ENCODE data around the gene CDH5. TPM values are rescaled to one million over a fixed set of nuclear protein-coding genes. Genes with fewer than 3 reads are reported as not detected.

The CDH5 gene
- total and polyA plus RNA-seq, 5 donors from 2014 or later, result not detected

DNA sequence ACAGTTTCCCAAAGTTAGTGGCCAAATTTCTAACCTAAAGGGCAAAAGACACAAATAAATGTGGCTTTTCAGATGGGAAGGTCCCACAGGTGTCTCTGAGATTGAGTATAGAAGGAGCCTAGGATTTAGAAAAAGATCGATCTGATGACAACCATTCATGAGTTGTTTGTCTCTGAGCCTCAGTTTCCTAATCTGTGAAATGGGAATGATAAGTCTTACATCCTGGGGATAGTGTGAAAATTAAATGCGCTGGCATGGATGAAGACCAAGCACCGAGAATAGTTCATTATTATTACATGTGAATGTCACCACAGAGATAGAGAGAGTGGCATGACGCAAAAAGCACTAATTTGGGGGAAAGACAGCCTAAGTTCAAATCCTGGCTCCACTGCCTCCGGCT, 7.2 kb downstream of the CDH5 start:
- no peaks in the 10 kb centered on the region for H3K36me3 Mint-ChIP-seq
- Histone ChIP-seq H3K27ac (ENCODE audit: insufficient read depth, low read length, poor library complexity, severe bottlenecking) (no peak overlapping the region), H3K4me1 (ENCODE audit: control insufficient read depth, insufficient read depth, low read length, poor library complexity, severe bottlenecking) (no peaks in the 10 kb centered on the region), H3K9me3 (ENCODE audit: control insufficient read depth in 2 of 2, low read length in 2 of 2) (no peaks in the 10 kb centered on the region), H3K4me3 (ENCODE audit: low read depth, low read length) (no peak overlapping the region), H3K36me3 (ENCODE audit: control insufficient read depth, insufficient read depth, low read length) (no peaks in the 10 kb centered on the region), H3K27me3 (ENCODE audit: control insufficient read depth, insufficient read depth, low read length) (no peaks in the 10 kb centered on the region)
- DNase-seq (no peak), ATAC-seq (ENCODE audit: low read depth in 2 of 2) (no peak)
- H3K27me3 Mint-ChIP-seq, result no peaks in the 10 kb centered on the region
- H3K27ac Mint-ChIP-seq, result no peak overlapping the region
- peaks cover 0 to 5% (median under 1%) of the 10 kb centered on the region in 4 donors for H3K4me1 Mint-ChIP-seq
- H3K9me3 Mint-ChIP-seq, result no peaks in the 10 kb centered on the region
- no peak overlapping the region for H3K4me3 Mint-ChIP-seq

- H3K4me3 Mint-ChIP-seq, result no peak overlapping the region
- ATAC-seq (ENCODE audit: low read depth in 2 of 2) (no peak), DNase-seq (no peak)
- Histone ChIP-seq H3K4me1 (ENCODE audit: control insufficient read depth, insufficient read depth, low read length, poor library complexity, severe bottlenecking) (no peaks in the 10 kb centered on the region), H3K36me3 (ENCODE audit: control insufficient read depth, insufficient read depth, low read length) (no peaks in the 10 kb centered on the region), H3K27ac (ENCODE audit: insufficient read depth, low read length, poor library complexity, severe bottlenecking) (no peak overlapping the region), H3K9me3 (ENCODE audit: control insufficient read depth in 2 of 2, low read length in 2 of 2) (no peaks in the 10 kb centered on the region), H3K4me3 (ENCODE audit: low read depth, low read length) (no peak overlapping the region), H3K27me3 (ENCODE audit: control insufficient read depth, insufficient read depth, low read length) (no peaks in the 10 kb centered on the region)
- H3K27ac Mint-ChIP-seq, result no peak overlapping the region
- no peaks in the 10 kb centered on the region for H3K27me3 Mint-ChIP-seq
- no peaks in the 10 kb centered on the region for H3K36me3 Mint-ChIP-seq
- H3K4me1 Mint-ChIP-seq, result no peaks in the 10 kb centered on the region
- no peaks in the 10 kb centered on the region for H3K9me3 Mint-ChIP-seq
Observed at GRCh38 chr16:66374176-66374575, 7.7 kb downstream of the CDH5 start.

GRCh38 chr16:66375451-66375850, 9.0 kb downstream of the CDH5 start:
- no peak overlapping the region for H3K4me3 Mint-ChIP-seq
- H3K9me3 ChIP-seq (ENCODE audit: control insufficient read depth in 2 of 2, low read length in 2 of 2), result no peaks in the 10 kb centered on the region
- no peaks in the 10 kb centered on the region for H3K27me3 ChIP-seq (ENCODE audit: control insufficient read depth, insufficient read depth, low read length)
- H3K4me3 ChIP-seq (ENCODE audit: low read depth, low read length), result no peak overlapping the region
- H3K27ac Mint-ChIP-seq, result no peak overlapping the region
- no peaks in the 10 kb centered on the region for H3K4me1 ChIP-seq (ENCODE audit: control insufficient read depth, insufficient read depth, low read length, poor library complexity, severe bottlenecking)
- no peak for ATAC-seq (ENCODE audit: low read depth in 2 of 2)
- H3K27me3 Mint-ChIP-seq, result no peaks in the 10 kb centered on the region
- no peak overlapping the region for H3K27ac ChIP-seq (ENCODE audit: insufficient read depth, low read length, poor library complexity, severe bottlenecking)
- no peak for DNase-seq
- no peaks in the 10 kb centered on the region for H3K36me3 Mint-ChIP-seq
- H3K4me1 Mint-ChIP-seq, result no peaks in the 10 kb centered on the region
- no peaks in the 10 kb centered on the region for H3K36me3 ChIP-seq (ENCODE audit: control insufficient read depth, insufficient read depth, low read length)
- peaks cover 0 to 3% (median 2%) of the 10 kb centered on the region in 7 donors for H3K9me3 Mint-ChIP-seq

DNA sequence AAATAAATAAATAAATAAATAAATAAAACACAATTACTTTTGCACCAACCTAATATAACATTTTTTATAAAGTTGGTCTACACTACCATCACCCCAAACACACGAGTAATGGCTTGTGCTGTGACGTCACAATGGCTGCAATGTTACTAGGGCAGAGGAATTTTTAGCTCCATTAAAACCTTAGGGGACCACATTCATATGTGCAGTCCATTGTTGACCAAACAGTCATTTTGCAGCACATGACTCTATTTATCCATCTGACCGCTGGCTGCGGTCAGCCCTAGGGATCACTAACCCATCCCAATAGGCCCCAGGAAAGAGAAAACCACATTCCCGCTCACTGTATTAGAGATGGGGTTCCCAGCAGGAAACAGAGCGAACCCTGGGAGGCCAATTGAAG, 9.6 kb downstream of the CDH5 start:
- Histone ChIP-seq H3K4me1 (ENCODE audit: control insufficient read depth, insufficient read depth, low read length, poor library complexity, severe bottlenecking) (no peaks in the 10 kb centered on the region), H3K4me3 (ENCODE audit: low read depth, low read length) (no peak overlapping the region), H3K36me3 (ENCODE audit: control insufficient read depth, insufficient read depth, low read length) (no peaks in the 10 kb centered on the region), H3K9me3 (ENCODE audit: control insufficient read depth in 2 of 2, low read length in 2 of 2) (no peaks in the 10 kb centered on the region), H3K27me3 (ENCODE audit: control insufficient read depth, insufficient read depth, low read length) (no peaks in the 10 kb centered on the region), H3K27ac (ENCODE audit: insufficient read depth, low read length, poor library complexity, severe bottlenecking) (no peak overlapping the region)
- H3K4me1 Mint-ChIP-seq, result no peaks in the 10 kb centered on the region
- H3K9me3 Mint-ChIP-seq, result peaks cover 0 to 4% (median 2%) of the 10 kb centered on the region in 7 donors
- H3K27ac Mint-ChIP-seq, result no peak overlapping the region
- no peak for ATAC-seq (ENCODE audit: low read depth in 2 of 2)
- no peak for DNase-seq
- no peak overlapping the region for H3K4me3 Mint-ChIP-seq
- H3K27me3 Mint-ChIP-seq, result no peaks in the 10 kb centered on the region
- no peaks in the 10 kb centered on the region for H3K36me3 Mint-ChIP-seq

DNA sequence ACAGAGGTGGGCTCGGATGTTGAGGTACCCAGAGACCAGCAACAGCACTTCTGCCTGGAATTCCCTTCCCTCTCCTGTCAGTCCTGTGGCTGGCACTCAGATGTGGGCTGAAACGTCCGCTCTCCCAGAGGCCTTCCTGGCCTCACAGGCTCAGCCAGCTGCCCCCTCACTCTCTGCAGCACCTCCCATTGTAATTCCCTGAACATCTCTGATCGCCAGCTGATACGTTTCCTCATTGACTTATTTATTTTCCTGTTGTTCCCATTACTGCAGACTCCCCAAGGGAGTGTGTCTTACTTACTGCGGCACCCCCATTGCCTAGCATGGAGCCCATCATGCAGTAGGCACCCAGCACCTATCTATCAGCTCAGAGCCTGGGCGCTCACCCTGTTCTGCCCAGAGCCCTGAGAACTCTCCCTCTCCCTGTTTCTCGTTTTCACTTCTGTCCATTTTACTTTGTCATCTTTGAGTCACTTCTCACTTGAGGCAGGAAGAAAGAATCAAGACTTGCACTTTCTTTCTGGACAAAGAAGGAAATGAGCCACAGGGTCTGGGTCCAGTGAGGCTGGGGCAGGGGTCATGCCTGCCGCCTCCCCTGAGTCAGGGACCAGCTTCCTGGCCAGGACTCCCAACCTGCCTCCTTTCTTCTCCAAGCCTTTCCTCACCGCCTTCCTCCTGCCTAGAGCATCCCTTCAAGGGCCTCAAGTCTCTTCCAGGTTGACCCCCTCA, 10.2 kb downstream of the CDH5 start:
- H3K27me3 ChIP-seq (ENCODE audit: control insufficient read depth, insufficient read depth, low read length), result no peaks in the 10 kb centered on the region
- H3K27ac Mint-ChIP-seq, result no peak overlapping the region
- peaks cover 0 to 4% (median 2%) of the 10 kb centered on the region in 7 donors for H3K9me3 Mint-ChIP-seq
- H3K27me3 Mint-ChIP-seq, result no peaks in the 10 kb centered on the region
- no peak overlapping the region for H3K4me3 ChIP-seq (ENCODE audit: low read depth, low read length)
- no peaks in the 10 kb centered on the region for H3K9me3 ChIP-seq (ENCODE audit: control insufficient read depth in 2 of 2, low read length in 2 of 2)
- DNase-seq (no peak), ATAC-seq (ENCODE audit: low read depth in 2 of 2) (no peak)
- H3K36me3 ChIP-seq (ENCODE audit: control insufficient read depth, insufficient read depth, low read length), result no peaks in the 10 kb centered on the region
- no peaks in the 10 kb centered on the region for H3K36me3 Mint-ChIP-seq
- no peaks in the 10 kb centered on the region for H3K4me1 Mint-ChIP-seq
- H3K27ac ChIP-seq (ENCODE audit: insufficient read depth, low read length, poor library complexity, severe bottlenecking), result no peak overlapping the region
- H3K4me3 Mint-ChIP-seq, result no peak overlapping the region
- H3K4me1 ChIP-seq (ENCODE audit: control insufficient read depth, insufficient read depth, low read length, poor library complexity, severe bottlenecking), result no peaks in the 10 kb centered on the region

DNA sequence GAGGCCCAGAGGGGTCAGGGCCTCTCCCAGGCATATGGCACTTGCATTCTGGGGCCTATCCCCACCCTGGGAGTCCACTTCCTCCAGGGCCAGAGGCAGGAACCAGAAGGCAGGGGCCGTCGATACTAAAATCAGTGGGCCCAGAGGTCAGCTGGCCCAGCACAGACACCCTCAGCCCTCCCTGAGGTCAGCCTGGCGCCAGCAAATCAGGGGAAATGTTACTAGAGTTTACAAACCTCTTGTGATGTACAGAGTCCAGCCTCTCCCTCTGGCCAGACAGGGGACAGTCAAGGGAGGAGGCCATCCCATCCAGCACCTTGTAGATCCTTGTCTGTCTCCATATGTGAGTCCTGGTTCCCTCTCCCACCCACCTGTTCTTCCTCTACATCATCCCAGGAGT, 10.8 kb downstream of the CDH5 start:
- Histone ChIP-seq H3K36me3 (ENCODE audit: control insufficient read depth, insufficient read depth, low read length) (no peaks in the 10 kb centered on the region), H3K9me3 (ENCODE audit: control insufficient read depth in 2 of 2, low read length in 2 of 2) (no peaks in the 10 kb centered on the region), H3K4me1 (ENCODE audit: control insufficient read depth, insufficient read depth, low read length, poor library complexity, severe bottlenecking) (no peaks in the 10 kb centered on the region), H3K27me3 (ENCODE audit: control insufficient read depth, insufficient read depth, low read length) (no peaks in the 10 kb centered on the region), H3K27ac (ENCODE audit: insufficient read depth, low read length, poor library complexity, severe bottlenecking) (no peak overlapping the region), H3K4me3 (ENCODE audit: low read depth, low read length) (no peak overlapping the region)
- no peak for DNase-seq
- Mint-ChIP-seq H3K27ac (peak overlapping the region in 1 of 3 donors; percentile 7), H3K36me3 (no peaks in the 10 kb centered on the region), H3K9me3 (peaks cover 0 to 4% (median 2%) of the 10 kb centered on the region in 7 donors), H3K27me3 (no peaks in the 10 kb centered on the region), H3K4me3 (no peak overlapping the region), H3K4me1 (no peaks in the 10 kb centered on the region)
- ATAC-seq (ENCODE audit: low read depth in 2 of 2), result no peak

DNA sequence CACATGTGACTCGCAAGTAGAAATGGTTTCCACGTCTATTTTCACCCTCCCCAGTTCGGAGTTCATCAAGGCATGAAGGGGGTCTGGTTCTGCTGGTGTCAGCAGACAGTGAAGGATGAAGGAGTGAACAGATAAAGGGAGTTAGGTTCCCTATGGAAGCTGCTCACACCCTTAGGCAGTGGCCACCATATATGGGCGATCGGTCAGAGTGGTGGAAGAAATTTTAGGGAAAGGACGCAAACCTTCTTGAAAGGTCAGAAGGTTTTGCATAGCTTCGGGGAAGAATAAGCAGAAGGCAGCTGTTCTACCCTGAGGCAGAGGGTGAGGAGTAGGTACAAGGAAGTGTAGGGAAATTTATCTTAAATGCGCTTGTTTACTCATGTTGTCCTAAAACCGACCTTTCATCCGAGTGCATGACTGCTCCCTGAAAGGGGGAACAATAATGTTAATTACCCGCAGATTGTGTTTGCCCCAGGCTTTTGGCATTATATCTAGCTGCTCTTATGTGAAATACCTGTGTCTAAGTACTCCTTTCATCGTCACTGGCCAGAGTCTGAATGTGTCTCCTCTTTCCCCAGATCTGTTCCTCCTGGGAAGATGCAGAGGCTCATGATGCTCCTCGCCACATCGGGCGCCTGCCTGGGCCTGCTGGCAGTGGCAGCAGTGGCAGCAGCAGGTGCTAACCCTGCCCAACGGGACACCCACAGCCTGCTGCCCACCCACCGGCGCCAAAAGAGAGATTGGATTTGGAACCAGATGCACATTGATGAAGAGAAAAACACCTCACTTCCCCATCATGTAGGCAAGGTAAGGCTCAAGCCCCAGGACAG, 12.5 kb downstream of the CDH5 start:
- Mint-ChIP-seq H3K9me3 (peaks cover 0 to 4% (median 2%) of the 10 kb centered on the region in 7 donors), H3K27ac (no peak overlapping the region), H3K27me3 (peaks cover 5% of the 10 kb centered on the region)

More for the DNA sequence above, 12.5 kb downstream of the CDH5 start:
- no peaks in the 10 kb centered on the region for H3K36me3 ChIP-seq (ENCODE audit: control insufficient read depth, insufficient read depth, low read length)
- DNase-seq (no peak), ATAC-seq (ENCODE audit: low read depth in 2 of 2) (no peak)
- Mint-ChIP-seq H3K4me3 (no peak overlapping the region), H3K36me3 (no peaks in the 10 kb centered on the region), H3K4me1 (no peaks in the 10 kb centered on the region)
- no peak overlapping the region for H3K4me3 ChIP-seq (ENCODE audit: low read depth, low read length)
- no peaks in the 10 kb centered on the region for H3K4me1 ChIP-seq (ENCODE audit: control insufficient read depth, insufficient read depth, low read length, poor library complexity, severe bottlenecking)
- no peaks in the 10 kb centered on the region for H3K9me3 ChIP-seq (ENCODE audit: control insufficient read depth in 2 of 2, low read length in 2 of 2)
- H3K27me3 ChIP-seq (ENCODE audit: control insufficient read depth, insufficient read depth, low read length), result no peaks in the 10 kb centered on the region
- H3K27ac ChIP-seq (ENCODE audit: insufficient read depth, low read length, poor library complexity, severe bottlenecking), result no peak overlapping the region
